ENCODE data around the gene MN1. TPM values are rescaled to one million over a fixed set of nuclear protein-coding genes. Genes with fewer than 3 reads are reported as not detected.

The MN1 gene
- total RNA-seq, 1 donor from 2014 or later, result 2.6 TPM

GRCh38 chr22:27810609-27811151, 9.1 kb upstream of the MN1 start:
- Histone ChIP-seq H3K27me3 (ENCODE audit: control insufficient read depth in 3 of 3, insufficient read depth in 3 of 3, low read length in 3 of 3) (no peaks in the 10 kb centered on the region), H3K4me1 (ENCODE audit: control insufficient read depth in 3 of 3, insufficient read depth in 3 of 3, low read length in 3 of 3) (peaks cover 12 to 29% (median 26%) of the 10 kb centered on the region in 3 donors), H3K36me3 (ENCODE audit: control insufficient read depth in 3 of 3, insufficient read depth in 3 of 3, low read length in 3 of 3) (no peaks in the 10 kb centered on the region), H3K27ac (ENCODE audit: low read depth, low read length) (no peak overlapping the region), H3K9me3 (ENCODE audit: control insufficient read depth in 3 of 3, low read length in 3 of 3) (no peaks in the 10 kb centered on the region), H3K9ac (ENCODE audit: low read depth in 1 of 3, low read length in 3 of 3) (peak overlapping the region in 1 of 3 donors; percentile 57), H3K4me3 (ENCODE audit: low read length in 3 of 3) (peak overlapping the region in 1 of 3 donors; percentile 22)

DNA sequence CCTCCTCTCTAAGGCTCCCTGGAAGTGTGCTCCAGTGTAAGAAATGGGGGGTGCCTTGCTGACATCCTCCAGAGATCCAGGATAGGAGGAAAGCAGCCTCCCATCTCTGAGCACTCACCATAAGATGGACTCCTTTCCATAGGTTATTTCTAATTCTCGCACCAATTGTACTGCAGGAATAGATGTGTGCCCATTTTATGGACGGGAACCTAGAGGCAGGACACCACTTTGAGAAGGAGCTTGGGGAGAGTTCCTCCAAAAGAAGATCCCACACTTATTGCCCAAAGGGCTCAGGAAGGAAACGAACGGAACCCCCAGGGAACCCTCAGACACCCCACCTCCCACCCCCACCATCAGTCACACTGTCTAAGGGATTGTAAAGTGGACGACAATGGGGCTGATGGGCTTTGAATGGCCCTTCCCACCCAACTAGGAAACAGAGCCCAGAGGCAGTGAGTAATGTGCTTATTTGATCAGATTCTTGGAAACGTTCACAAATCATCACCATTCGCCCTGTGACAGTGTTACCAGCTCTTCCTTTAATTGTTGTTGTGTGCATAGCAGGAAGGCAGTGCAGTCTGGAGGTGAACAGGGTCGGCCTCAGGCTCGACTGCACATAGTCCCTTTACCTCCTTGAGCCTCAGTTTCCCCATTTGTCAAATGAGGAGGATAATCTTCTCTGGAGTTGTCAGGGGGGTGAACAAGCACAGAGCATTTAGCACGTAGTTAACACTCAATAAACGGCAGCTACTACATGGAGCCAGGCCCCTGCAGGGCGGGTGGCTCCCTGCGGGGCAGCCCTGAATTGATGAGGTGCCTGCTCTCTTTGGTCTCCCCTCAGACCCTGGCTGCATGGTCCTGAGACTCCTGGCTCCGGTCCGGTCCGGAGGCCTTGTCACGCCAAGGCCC, 8.4 kb upstream of the MN1 start:
- no peaks in the 10 kb centered on the region for H3K9me3 ChIP-seq (ENCODE audit: control insufficient read depth in 3 of 3, low read length in 3 of 3)
- H3K27me3 ChIP-seq (ENCODE audit: control insufficient read depth in 3 of 3, insufficient read depth in 3 of 3, low read length in 3 of 3), result no peaks in the 10 kb centered on the region
- H3K36me3 ChIP-seq (ENCODE audit: control insufficient read depth in 3 of 3, insufficient read depth in 3 of 3, low read length in 3 of 3), result no peaks in the 10 kb centered on the region
- H3K4me1 ChIP-seq (ENCODE audit: control insufficient read depth in 3 of 3, insufficient read depth in 3 of 3, low read length in 3 of 3), result peaks cover 12 to 29% (median 26%) of the 10 kb centered on the region in 3 donors
- peak overlapping the region in 1 of 3 donors; percentile 57 for H3K9ac ChIP-seq (ENCODE audit: low read depth in 1 of 3, low read length in 3 of 3)
- H3K27ac ChIP-seq (ENCODE audit: low read depth, low read length), result no peak overlapping the region
- no peak overlapping the region for H3K4me3 ChIP-seq (ENCODE audit: low read length in 3 of 3)

DNA sequence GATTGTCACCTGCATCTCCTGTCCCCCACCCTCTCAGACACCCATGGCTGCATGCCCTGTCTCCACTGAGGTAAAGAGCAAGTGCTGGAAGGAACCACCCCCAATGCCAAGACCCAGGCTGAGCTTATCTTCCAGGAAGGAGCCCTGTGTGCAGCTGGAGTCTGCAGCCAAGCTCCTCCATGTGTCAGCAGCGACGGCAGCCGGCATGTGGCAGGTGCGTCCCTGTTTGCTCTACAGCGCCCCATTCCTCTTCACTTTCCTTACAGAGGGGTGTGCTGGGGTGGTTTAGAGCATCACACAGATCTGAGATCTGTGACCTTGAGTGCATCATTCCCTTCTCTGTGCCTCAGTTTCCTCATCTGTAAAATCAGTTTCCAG, 7.7 kb upstream of the MN1 start:
- H3K9me3 ChIP-seq (ENCODE audit: control insufficient read depth in 3 of 3, low read length in 3 of 3), result no peaks in the 10 kb centered on the region
- no peaks in the 10 kb centered on the region for H3K27me3 ChIP-seq (ENCODE audit: control insufficient read depth in 3 of 3, insufficient read depth in 3 of 3, low read length in 3 of 3)

GRCh38 chr22:27808451-27809225, 7.1 kb upstream of the MN1 start:
- H3K9ac ChIP-seq (ENCODE audit: low read depth in 1 of 3, low read length in 3 of 3), result peak overlapping the region in 1 of 3 donors; percentile 16
- no peaks in the 10 kb centered on the region for H3K27me3 ChIP-seq (ENCODE audit: control insufficient read depth in 3 of 3, insufficient read depth in 3 of 3, low read length in 3 of 3)
- no peak overlapping the region for H3K4me3 ChIP-seq (ENCODE audit: low read length in 3 of 3)
- no peaks in the 10 kb centered on the region for H3K36me3 ChIP-seq (ENCODE audit: control insufficient read depth in 3 of 3, insufficient read depth in 3 of 3, low read length in 3 of 3)
- no peak overlapping the region for H3K27ac ChIP-seq (ENCODE audit: low read depth, low read length)
- peaks cover 21 to 35% (median 32%) of the 10 kb centered on the region in 3 donors for H3K4me1 ChIP-seq (ENCODE audit: control insufficient read depth in 3 of 3, insufficient read depth in 3 of 3, low read length in 3 of 3)
- H3K9me3 ChIP-seq (ENCODE audit: control insufficient read depth in 3 of 3, low read length in 3 of 3), result no peaks in the 10 kb centered on the region

More for the DNA sequence above, 7.7 kb upstream of the MN1 start:
- Histone ChIP-seq H3K4me1 (ENCODE audit: control insufficient read depth in 3 of 3, insufficient read depth in 3 of 3, low read length in 3 of 3) (peaks cover 17 to 34% (median 30%) of the 10 kb centered on the region in 3 donors), H3K36me3 (ENCODE audit: control insufficient read depth in 3 of 3, insufficient read depth in 3 of 3, low read length in 3 of 3) (no peaks in the 10 kb centered on the region), H3K9ac (ENCODE audit: low read depth in 1 of 3, low read length in 3 of 3) (peak overlapping the region in 1 of 3 donors; percentile 16), H3K27ac (ENCODE audit: low read depth, low read length) (no peak overlapping the region), H3K4me3 (ENCODE audit: low read length in 3 of 3) (no peak overlapping the region)

GRCh38 chr22:27805841-27806240, 4.3 kb upstream of the MN1 start:
- no peak overlapping the region for H3K4me3 ChIP-seq (ENCODE audit: low read length in 3 of 3)
- H3K9ac ChIP-seq (ENCODE audit: low read depth in 1 of 3, low read length in 3 of 3), result no peak overlapping the region
- no peak overlapping the region for H3K27ac ChIP-seq (ENCODE audit: low read depth, low read length)
- no peaks in the 10 kb centered on the region for H3K36me3 ChIP-seq (ENCODE audit: control insufficient read depth in 3 of 3, insufficient read depth in 3 of 3, low read length in 3 of 3)
- peaks cover 28 to 35% (median 28%) of the 10 kb centered on the region in 3 donors for H3K4me1 ChIP-seq (ENCODE audit: control insufficient read depth in 3 of 3, insufficient read depth in 3 of 3, low read length in 3 of 3)
- no peaks in the 10 kb centered on the region for H3K27me3 ChIP-seq (ENCODE audit: control insufficient read depth in 3 of 3, insufficient read depth in 3 of 3, low read length in 3 of 3)
- H3K9me3 ChIP-seq (ENCODE audit: control insufficient read depth in 3 of 3, low read length in 3 of 3), result no peaks in the 10 kb centered on the region

DNA sequence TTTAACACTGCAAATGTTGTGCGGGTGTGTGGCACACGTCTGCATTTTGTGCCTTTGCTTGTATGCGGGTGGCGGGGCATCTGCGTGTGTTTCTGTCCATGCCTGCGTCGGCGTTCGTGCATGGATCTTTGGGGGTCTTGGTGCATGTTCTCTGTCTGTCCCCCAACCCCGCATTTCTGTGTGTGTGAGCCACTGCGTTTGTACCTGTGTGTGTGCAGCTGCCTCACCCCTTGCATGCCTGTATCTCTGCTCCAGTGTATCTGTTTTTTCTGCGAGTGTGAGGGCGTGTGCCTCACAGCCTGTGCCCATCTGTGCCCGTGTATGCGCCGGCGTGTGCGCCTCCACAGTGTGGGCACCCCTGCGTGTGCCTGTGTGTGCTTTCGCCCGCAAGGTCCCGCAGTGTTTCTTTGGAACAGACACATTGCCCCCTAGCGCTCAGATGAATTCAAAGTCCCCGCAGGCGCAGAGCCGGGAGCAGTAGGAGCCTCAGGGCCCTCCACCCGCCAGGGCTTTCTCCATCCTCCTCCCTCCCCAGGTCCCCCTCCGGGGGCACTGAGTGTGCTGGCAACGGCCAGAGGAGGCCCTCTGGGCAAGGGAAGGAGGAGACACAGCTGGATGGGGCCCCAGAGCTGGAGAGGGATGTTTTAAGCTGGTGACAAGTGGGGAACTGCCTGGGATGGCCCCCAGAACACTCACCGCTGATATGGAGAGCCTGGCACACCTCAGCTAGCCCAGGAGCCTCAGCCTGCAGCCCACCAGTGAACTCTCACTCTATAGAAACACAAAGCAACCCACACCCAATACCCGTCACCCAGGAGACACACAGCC, 3.1 kb upstream of the MN1 start:
- Histone ChIP-seq H3K27me3 (ENCODE audit: control insufficient read depth in 3 of 3, insufficient read depth in 3 of 3, low read length in 3 of 3) (no peaks in the 10 kb centered on the region), H3K4me3 (ENCODE audit: low read length in 3 of 3) (peak overlapping the region in 2 of 3 donors; percentile 13 to 55), H3K9me3 (ENCODE audit: control insufficient read depth in 3 of 3, low read length in 3 of 3) (no peaks in the 10 kb centered on the region), H3K27ac (ENCODE audit: low read depth, low read length) (no peak overlapping the region), H3K9ac (ENCODE audit: low read depth in 1 of 3, low read length in 3 of 3) (peak overlapping the region in 1 of 3 donors; percentile 50), H3K4me1 (ENCODE audit: control insufficient read depth in 3 of 3, insufficient read depth in 3 of 3, low read length in 3 of 3) (peaks cover 20 to 32% (median 26%) of the 10 kb centered on the region in 3 donors), H3K36me3 (ENCODE audit: control insufficient read depth in 3 of 3, insufficient read depth in 3 of 3, low read length in 3 of 3) (peaks cover 0 to 5% (median 0%) of the 10 kb centered on the region in 3 donors)

- no peaks in the 10 kb centered on the region for H3K9me3 ChIP-seq (ENCODE audit: control insufficient read depth in 3 of 3, low read length in 3 of 3)
- peaks cover 0 to 5% (median 0%) of the 10 kb centered on the region in 3 donors for H3K36me3 ChIP-seq (ENCODE audit: control insufficient read depth in 3 of 3, insufficient read depth in 3 of 3, low read length in 3 of 3)
- H3K9ac ChIP-seq (ENCODE audit: low read depth in 1 of 3, low read length in 3 of 3), result peak overlapping the region in 1 of 3 donors; percentile 50
- peaks cover 17 to 30% (median 30%) of the 10 kb centered on the region in 3 donors for H3K4me1 ChIP-seq (ENCODE audit: control insufficient read depth in 3 of 3, insufficient read depth in 3 of 3, low read length in 3 of 3)
- no peak overlapping the region for H3K4me3 ChIP-seq (ENCODE audit: low read length in 3 of 3)
- H3K27me3 ChIP-seq (ENCODE audit: control insufficient read depth in 3 of 3, insufficient read depth in 3 of 3, low read length in 3 of 3), result no peaks in the 10 kb centered on the region
- H3K27ac ChIP-seq (ENCODE audit: low read depth, low read length), result no peak overlapping the region
These were observed 2.4 kb upstream of the MN1 start for GRCh38 chr22:27803841-27804415.

- no peaks in the 10 kb centered on the region for H3K9me3 ChIP-seq (ENCODE audit: control insufficient read depth in 3 of 3, low read length in 3 of 3)
- H3K27me3 ChIP-seq (ENCODE audit: control insufficient read depth in 3 of 3, insufficient read depth in 3 of 3, low read length in 3 of 3), result peaks cover 0 to 3% (median 0%) of the 10 kb centered on the region in 3 donors
- peaks cover 0 to 9% (median 0%) of the 10 kb centered on the region in 3 donors for H3K36me3 ChIP-seq (ENCODE audit: control insufficient read depth in 3 of 3, insufficient read depth in 3 of 3, low read length in 3 of 3)
- peak overlapping the region; percentile 74 to 95 (median 74) for H3K9ac ChIP-seq (ENCODE audit: low read depth in 1 of 3, low read length in 3 of 3)
- peaks cover 13 to 34% (median 31%) of the 10 kb centered on the region in 3 donors for H3K4me1 ChIP-seq (ENCODE audit: control insufficient read depth in 3 of 3, insufficient read depth in 3 of 3, low read length in 3 of 3)
- H3K4me3 ChIP-seq (ENCODE audit: low read length in 3 of 3), result peak overlapping the region; percentile 77 to 89 (median 86)
- H3K27ac ChIP-seq (ENCODE audit: low read depth, low read length), result peak overlapping the region; percentile 88
These were observed 954 bp upstream of the MN1 start for GRCh38 chr22:27802346-27803073.
